GM21528 (cell line): ENCODE results near the gene ARHGEF7.

ENCODE experiments used
- ATAC-seq: cut with Tn5 transposase; IDR thresholded peaks from one replicate; pipeline ENCODE4 v1.9.1; 2021; ENCODE audit warnings: mild to moderate bottlenecking, moderate library complexity; ENCODE audit not compliant: unreplicated experiment, low FRiP score

Gene ARHGEF7

DNA sequence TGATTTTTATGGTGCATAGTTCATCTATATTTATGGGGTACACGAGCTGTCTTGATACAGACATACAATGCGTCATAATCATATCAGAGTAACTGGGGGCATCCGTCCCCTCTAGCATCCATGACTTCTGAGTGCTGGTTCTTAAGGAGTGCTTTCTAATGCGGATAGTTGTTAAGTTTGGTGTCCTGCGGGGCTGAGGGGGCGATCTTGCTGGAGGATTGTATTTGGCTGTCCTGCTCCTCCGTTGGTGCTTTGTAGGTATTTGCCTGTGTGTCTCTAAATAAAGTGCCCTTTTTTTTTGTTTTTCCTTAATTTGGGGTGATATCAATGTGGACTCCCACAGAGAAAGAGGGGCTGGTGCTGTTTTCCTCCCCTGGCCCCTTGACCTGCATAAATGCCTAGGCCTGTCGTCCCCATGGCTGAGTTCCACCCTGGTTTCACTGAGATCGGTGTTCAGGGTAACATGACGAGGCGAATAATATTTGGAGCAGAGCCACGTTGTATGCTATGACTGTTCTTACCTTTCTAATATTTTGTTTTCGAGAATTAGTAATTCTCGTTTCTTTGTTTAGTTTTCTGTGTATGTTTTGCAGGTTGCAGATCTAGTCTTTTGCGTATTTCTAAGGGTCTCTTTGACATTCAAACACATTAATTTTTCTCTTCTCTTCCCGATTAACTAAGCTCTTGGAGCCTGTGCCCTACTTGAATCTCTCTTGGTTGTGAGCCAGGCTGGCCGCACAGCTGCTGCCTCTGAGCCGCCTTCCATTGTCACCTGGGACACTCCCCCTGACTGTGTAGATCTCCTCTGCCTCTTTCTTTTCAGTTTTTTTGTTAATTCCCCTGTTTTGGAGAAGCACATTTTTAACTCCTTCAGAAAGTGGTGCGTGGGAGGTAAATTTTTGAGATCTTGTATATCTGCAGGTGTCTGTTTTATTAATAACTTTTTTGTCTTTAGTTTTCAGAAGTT is 100.3 kb downstream of the ARHGEF7 start:
- no peak for ATAC-seq

DNA sequence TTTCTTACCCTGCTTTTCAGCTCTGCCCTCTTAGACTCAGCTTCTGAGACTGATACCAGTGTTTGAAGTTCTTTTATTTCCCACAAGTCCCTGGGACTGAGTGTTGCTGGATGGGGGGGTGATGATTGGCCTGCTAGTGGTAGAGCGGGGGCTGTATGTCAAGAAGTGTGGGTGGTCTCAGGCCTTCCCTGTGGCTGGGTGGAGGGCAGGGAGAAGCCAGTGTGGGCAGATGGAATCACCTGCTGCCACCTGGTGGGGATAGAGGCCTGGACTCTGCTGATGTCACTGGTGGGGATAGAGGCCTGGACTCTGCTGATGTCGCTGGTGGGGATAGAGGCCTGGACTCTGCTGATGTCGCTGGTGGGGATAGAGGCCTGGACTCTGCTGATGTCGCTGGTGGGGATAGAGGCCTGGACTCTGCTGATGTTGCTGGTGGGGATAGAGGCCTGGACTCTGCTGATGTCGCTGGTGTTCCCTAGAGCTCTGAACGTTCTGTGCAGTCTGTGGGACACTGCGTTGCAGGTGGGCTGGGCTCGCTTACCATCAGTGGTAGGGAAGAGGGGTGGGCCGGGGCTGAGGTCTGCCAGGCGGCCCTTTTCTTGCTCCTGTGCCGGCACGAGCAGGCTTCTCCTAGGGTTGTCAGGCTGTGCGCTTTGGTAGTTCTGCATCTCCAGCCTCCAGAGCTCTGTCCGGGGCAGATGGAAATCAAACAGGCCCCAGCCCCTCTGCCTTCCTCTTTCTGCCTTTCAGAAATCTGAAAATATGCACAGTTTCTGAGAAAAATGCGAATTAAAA is 101.3 kb downstream of the ARHGEF7 start:
- ATAC-seq: peak; percentile 57

DNA sequence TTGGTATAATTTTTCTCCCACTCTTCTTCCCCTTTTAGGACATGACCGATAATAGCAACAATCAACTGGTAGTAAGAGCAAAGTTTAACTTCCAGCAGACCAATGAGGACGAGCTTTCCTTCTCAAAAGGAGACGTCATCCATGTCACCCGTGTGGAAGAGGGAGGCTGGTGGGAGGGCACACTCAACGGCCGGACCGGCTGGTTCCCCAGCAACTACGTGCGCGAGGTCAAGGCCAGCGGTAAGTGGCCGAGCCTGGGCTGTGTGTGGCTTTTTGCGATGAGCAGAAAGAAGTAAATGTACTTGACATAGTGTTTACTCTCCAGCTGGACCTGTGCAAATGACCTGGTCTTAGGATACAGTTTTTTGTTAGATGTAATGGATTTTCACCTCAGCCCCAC is 102.5 kb downstream of the ARHGEF7 start:
- no peak for ATAC-seq

DNA sequence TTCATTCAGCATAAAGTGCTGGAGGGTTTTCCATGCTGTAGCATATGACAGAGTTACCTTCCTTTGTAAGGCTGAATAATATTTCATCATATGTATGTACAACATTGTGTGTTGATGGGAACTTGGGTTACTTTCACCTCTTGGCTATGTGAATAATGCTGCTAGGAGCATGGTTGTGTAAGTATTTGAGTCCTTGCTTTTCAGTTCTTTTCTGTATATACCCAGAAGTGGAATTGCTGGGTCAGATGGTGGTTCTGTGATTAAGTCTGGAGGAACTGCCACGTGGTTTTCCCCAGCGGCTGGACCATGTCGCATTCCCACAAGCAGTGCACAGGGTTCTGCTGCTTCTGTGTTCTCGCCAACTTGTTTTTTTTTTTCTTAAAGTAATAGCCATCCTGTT is 104.2 kb downstream of the ARHGEF7 start:
- no peak for ATAC-seq

DNA sequence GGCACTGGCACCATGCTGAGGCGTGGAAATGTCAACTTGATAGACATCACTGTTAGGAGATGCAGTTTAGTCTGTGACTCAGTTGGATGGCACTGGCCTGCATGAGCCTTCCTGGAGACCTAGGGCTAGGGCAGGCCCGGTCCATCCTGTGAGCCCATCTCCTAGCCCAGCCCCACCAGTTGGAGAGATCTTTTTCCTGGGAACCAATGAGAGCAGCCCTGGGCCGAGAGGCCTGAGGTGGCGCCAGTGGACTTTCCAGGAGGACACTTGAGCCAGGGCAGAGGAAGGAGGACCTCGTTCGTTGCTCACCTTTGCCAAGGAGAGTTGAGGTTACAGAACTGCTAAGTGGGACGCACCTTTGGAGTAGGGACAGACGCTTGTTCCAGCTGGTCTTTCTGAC is 104.8 kb downstream of the ARHGEF7 start:
- ATAC-seq: no peak

DNA sequence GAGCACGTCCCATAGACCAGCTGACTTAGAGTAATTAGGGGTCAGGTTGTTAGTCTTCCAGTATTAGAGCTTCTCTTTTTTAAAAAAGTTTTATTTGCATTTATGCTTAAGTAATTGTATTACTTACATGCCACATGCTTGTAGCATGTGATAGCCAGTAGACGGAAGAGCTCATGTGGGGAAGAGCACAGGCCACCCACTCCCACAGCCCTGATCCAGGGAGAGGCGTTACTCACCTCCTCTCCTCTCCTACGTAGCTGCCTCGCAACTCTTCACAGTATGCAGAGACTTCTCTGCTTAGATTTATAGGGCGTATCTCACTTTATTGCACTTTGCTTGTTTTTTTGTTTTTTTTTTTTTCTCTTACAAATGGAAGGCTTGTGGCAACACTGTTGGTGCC is 110.1 kb downstream of the ARHGEF7 start:
- ATAC-seq: no peak

DNA sequence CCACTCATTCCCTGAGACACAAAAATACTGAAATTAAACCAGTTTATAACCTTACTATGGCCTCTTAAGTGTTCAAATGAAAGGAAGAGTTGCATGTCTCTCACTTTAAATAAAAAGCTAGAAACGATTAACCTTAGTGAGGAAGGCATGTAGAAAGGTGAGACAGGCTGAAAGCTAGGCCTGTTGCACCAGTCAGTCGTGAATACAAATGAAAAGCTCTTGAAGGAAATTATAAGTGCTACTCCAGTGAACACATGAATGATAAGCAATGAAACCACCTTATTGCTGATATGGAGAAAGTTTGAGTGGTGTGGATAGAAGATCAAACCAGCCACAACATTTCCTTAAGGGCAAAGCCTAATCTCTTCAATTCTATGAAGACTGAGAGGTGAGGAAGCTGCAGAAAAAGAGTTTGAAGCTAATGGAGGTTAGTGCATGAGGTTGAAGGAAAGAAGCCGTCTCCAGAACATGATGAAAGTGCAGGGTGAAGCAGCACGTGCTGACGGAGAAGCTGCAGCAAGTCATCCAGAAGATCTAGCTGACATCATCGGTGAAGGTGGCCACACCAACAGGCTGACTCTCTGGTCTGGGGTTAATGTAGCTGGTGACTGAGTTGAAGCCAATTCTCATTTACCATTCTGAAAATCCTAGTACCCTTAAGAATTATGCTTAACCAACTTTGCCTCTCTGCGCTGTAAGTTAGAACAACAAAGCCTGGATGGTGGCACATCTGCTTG is 110.9 kb downstream of the ARHGEF7 start:
- no peak for ATAC-seq

DNA sequence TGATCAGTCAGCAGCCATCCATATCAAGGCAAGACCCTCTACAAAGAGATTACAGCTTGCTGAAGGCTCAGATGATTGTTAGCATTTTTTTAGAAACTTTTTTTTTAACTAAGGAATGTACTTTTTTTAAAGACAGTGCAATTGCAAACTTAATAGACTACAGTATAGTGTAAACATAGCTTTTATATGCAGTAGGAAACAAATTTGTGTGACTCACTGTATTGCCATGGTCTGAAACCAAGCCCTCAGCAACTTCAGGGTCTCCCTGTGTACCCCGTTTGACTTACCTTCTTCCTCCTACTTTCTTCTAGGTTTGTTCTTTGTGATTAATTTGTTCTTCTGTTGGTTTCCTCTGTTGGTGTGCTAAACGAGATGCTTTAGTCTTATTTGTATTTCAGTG is 112.3 kb downstream of the ARHGEF7 start:
- ATAC-seq: no peak

DNA sequence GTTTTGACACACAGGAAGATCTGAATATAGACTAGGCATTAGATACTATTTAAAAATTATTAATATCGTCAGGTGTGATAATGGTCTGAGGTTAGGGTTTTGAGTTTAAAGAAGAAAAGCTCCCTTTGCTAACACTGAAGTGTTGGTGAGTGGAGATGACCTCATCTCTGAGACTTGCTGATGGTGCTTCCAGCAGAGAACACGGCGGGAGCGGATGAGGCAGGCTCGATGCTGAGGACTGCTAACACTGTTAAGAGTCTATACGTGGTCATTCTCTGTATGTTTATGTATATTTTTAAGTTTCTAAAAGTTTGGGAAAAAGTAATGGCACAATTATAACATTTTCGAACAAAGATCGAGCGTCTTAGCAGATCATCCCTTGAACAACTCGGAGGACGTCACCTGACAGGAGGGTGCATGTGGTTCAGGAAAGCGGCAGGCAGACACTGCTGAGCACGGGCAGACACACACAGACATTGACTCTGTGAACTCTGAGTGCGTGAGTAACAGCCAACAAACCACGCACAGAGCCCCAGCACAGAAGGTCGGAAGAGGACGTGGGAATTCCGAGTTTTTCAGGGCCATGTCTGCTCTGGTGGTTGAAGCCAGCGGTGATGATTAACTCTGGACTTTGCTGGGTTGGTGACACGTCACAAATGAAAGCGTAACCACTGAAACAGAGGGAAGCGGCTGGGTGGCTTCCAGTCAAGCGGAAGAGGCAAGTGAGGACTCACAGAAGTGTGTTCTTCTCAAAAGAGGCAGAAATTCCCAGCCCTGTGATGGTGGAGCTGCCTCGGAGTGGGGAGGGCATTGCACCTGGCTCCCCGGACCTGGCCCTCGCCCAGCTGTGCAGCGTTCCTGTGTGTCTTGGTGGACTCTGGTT is 113.4 kb downstream of the ARHGEF7 start:
- ATAC-seq: no peak

DNA sequence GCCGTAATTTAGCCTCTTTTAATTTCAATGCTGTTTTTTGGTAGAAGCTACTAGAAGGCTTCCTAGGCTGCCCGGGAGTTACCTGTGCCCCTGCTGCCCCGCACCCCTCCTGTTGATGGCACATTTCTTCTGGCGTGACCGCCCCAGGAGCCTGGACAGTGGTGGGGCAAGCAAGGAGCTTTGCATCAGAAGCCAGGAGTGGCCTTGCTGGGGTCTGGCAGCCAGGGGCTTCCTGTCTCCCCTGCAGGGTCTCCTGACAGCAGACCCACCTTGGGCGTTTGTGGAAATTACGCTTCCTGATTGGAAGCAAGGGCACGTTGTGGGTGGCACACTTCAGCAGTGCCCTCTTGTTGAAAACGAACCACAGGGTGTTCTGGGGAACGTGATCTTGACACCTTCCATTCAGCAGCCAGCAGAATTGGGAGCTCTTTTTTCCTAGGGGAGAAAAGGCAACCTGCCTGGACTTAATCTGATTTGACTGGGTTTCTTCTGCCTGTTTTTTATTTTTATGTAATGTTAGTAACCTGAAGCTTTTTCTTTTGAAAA is 115.3 kb downstream of the ARHGEF7 start:
- no peak for ATAC-seq

DNA sequence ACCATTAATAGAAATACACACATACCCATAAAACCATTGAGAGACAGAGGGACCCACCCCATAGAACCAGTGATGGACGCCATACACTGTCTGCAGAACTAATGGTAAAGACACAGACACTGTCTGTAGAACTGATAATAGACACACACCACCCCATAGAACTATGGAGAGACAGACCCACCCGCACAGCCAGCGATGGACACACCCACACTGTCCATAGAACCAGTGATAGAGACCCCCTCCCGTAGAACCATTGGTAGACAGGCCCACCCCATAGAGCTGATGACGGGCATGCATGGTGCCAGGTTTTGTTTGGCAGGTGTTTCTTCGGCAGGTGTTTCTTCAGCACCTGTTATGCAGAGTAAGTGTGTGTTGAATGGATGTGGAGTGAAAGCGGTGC is 117.1 kb downstream of the ARHGEF7 start:
- ATAC-seq: no peak

DNA sequence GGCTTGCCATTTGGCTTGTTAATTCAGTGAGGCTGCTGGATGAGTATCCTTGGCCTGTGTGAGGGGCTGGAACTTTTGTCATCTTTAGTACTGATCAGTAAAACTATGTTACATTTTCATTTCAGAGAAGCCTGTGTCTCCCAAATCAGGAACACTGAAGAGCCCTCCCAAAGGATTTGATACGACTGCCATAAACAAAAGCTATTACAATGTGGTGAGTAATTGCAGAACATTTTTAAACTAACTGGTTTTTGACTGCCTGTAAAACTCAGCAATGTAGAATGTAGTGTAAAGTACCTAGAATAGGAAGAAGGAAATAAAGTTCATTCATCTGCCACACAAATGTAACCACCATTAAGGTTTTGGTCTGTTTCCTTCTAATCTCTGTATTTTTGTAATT is 118.0 kb downstream of the ARHGEF7 start:
- ATAC-seq: no peak

DNA sequence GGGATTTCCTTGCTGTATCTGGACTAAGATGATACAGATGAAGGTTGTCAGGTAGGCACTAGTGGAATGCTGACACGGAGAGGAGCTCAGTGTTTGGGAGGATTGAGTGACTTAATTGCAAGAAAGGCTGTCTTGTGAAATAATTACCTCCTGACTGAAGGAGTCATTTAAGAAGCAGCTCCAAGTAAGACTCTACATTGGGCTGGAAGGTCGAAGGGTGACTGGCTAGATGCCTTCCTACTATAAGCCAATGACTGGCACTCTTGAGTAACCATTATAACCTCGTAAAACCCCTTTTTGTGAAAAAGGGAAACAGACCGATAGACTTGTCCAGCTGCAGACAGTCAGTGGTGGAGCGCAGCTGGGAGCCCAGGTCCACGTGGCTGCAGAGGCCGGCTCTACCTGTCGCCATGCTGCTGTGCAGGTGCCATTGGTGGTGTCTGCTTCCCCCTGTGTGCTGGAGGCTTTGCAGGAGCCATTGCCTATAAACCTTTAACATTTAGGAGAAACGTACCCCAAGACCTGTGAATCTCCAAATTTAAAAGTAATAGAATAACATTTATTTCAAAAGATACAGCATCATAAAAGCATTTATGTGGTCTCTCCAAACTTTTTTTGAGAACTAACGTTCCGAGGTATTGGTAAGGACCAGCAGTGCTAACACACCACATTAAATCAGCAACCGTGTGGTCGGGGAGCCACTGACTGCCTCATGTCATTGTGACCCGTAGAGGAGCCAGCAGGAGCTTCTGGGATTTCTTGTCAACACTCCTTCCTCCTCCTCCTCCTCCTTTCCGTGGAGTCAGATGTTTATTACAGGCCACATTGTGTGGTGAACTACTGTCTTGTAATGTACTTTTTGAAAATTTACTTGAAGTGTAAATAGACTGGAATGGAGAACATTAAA is 124.9 kb downstream of the ARHGEF7 start:
- ATAC-seq: no peak

DNA sequence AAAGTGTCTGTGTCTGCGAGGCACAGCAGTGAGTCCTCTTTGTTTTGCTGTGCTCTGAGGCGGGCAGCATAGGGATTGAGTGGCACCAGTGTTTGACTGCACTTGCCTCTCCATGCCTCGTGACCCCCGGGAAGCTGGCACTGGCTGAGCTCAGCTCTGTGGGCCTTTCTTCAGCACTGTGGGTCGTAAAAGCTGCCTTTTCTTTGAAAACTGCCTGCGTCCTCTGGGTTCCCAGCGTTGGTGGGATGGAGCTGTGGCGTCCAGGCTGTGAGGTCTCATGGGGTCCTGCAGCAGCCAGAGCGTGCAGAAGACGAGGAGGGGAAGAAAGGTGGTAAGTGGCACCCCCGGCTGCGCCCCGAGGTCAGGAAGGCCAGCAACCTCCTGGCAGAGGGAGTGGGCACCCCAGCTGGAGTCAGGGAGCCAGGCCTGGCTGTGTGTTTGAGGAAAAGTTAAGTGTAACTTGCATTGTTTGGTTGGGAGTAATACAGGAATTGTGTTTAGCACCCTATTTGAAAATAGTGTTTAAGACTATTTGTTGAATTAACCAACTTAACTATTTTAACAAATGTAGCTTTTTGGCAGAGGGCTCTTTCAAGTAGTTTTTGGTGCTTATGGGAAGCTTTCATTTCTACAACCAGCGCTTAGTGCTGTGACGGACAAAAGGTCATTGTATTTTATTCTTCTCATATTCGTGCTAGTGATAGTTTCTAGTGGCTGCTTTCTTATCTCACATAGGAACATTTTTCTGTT is 126.1 kb downstream of the ARHGEF7 start:
- no peak for ATAC-seq

DNA sequence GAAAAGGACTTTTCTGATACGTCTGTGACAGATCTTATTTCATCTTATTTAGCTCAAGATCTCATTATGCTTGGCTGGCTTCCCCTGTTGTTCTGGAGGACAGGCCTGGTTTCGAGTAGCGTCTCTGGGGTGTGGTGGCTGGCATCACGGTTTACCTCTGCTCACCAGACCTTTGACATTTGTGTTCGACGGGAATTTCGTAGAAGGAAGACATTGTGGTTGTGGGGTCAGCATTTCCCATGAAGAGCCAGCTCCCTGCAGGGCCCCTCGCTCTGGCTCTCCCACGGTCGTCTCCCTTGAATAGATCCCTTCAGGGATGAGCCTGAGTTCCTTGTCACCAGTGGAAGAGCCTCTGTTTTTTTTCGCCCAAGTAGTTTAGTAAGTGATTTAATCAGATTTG is 126.8 kb downstream of the ARHGEF7 start:
- ATAC-seq: no peak

DNA sequence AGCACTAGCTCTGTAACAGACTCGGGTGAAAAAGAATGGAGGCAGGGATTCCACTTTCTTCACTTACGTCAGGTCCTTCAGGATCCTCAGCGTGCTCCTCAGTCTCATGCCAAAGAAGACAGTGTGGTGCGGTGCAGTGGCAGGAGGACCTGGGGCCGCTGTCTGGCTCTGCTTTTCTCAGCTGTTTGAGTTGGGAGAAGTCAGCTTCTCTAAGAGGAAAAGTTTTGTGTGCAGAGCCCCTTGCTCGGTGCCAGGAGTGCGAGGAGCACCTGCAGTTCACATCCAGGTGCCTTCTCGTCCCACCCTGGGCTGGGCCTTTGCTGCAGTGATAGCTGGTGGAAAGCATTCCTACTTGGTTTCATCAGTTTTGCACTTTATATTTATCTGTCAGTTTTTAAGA is 127.5 kb downstream of the ARHGEF7 start:
- ATAC-seq: no peak

DNA sequence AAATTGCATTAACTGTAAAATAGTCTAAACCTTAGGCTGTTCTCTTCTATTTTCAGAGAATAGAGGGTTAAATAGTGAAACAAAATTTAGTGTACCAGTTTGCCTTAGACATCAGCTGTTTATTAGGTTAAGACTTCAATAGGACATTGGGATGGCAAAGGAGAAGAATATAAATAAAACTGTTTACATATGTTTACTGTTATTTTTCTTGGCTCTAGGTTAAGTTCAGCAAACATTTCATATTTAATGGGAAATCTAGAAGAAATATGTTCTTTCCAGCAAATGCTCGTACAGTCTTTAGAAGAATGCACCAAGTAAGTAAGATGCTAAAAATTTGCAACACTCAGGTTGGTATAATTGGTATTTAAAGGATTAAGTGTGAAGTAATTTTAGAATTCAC is 128.9 kb downstream of the ARHGEF7 start:
- no peak for ATAC-seq
